A172 (cell line): ENCODE results near the gene HNRNPL. TPM values are rescaled to one million over a fixed set of nuclear protein-coding genes. Genes with fewer than 3 reads are reported as not detected.
"Not testable (repeated sequence)": the region's sequence is repeated elsewhere in the genome, so short reads cannot be mapped to it uniquely, and the experiment has no call there.

Experiments used
- DNase-seq: peaks from one replicate; pipeline ENCODE4 v3.0.0-alpha.2; 2015; ENCODE audit warnings: low spot score
- total RNA-seq: library from RNA; depleted of rRNA; stranded (reverse); fragments of >200 nt; shearing (Covaris generic); gene quantifications from 2 replicates; pipeline ENCODE4 v1.2.3, GENCODE V29; 2014

HNRNPL gene
- total RNA-seq, 1 experiment from 2014 or later: 296 TPM

DNA sequence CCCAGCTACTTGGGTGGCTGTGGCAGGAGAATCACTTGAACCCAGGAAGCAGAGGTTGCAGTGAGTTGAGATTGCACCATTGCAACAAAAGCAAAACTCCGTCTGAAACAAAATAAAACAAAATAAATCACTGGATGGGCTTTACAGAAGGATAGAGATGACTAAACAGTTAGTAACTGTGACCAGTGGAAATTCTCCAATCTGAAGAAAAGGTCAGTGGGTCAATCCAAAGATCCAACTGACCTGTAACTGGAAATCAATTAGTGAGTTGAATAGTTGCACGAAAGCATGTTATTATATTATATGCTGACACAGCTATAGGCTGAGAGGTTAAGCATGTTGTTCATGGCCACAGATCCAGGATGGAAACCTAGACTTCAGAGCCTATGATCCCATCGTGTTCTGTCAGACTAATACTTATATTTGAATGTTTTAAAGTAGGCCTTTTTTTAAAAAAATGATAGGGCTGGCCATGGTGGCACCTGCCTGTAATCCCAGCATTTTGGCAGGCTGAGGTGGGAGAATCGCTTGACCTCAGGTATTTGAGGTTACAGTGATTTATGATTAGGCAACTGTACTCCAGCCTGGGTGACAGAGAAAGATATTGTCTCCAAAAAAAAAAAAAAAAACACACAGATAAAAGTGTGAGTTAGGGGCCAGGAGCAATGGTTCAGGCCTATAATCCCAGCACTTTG is 19.6 kb downstream of the HNRNPL start:
- DNase-seq: peak; percentile 58

GRCh38 chr19:38829203-38829602 is 20.6 kb downstream of the HNRNPL start:
- DNase-seq: not testable (repeated sequence)

DNA sequence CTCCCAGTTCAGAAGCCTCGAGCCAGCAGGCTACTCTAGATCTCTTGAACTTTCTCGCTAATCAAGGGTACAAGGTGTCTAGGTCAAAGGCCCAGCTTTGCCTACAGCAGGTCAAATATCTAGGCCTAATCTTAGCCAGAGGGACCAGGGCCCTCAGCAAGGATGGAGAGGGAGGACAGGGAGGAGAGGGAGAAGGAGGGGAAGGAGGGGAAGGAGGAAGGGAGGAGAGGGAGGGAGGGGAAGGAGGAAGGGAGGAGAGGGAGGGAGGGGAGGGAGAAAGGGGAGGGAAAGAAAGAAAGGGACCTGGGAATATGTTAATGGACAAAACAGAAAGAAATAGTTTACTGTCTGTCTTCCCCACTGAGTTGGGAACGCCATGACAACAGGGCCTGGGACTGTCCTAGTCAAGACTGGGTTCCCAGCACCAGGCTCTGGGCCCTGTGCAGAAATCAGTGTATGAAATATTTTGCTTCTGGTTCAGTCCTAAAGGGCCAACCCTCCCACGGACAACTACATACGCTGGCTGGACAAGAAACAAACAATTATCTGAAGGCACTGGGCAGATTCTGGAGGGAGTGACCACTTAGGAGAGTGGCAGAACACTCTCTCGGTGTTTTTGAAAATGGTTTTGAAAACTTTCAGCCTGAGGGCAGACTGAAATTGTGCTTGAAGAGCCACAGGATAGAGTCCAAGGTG is 22.8 kb downstream of the HNRNPL start:
- DNase-seq: no peak

DNA sequence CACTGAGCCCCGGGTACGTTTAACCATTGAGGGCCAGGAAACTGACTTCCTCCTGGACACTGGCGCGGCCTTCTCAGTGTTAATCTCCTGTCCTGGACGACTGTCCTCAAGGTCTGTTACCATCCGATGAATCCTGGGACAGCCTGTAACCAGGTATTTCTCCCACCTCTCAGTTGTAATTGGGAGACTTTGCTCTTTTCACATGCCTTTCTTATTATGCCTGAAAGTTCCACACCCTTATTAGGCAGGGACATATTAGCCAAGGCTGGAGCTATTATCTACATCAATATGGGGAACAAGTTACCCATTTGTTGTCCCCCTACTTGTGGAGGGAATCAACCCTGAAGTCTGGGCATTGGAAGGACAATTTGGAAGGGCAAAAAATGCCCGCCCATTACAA is 23.9 kb downstream of the HNRNPL start:
- not testable (repeated sequence) for DNase-seq

GRCh38 chr19:38821230-38821825 is 28.5 kb downstream of the HNRNPL start:
- not testable (repeated sequence) for DNase-seq

DNA sequence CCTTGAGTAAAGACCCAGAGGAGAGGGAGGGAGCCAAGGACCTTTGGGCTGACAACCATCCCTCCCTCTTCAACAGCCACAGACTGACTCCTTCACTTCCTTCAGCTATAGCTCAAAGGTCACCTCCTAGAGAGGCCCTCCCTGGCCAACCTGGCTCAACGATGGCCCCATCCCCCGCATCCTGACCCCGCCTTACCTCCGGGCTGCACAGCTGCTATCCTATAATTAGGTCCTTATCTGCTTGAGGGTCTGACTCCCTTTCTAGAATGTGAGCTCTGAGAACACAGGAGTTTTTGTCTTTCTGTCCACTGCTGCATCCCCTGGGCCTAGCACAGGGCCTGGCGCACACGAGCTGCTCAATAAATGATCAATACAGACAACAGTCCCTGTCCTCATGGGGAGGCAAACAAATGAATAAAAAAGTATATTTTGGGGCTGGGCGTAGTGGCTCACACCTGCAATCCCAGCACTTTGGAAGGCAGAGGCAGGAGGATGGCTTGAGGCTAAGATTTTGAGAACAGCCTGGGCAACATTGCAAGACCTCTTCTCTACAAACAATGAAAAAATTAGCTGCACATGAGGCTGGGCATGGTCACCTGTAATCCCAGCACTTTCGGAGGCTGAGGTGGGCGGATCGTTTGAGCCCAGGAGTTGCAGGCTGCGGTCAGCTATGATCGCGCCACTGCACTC is 30.4 kb downstream of the HNRNPL start:
- DNase-seq: no peak

- no peak for DNase-seq
These were observed 32.7 kb downstream of the HNRNPL start for GRCh38 chr19:38817081-38817480.

DNA sequence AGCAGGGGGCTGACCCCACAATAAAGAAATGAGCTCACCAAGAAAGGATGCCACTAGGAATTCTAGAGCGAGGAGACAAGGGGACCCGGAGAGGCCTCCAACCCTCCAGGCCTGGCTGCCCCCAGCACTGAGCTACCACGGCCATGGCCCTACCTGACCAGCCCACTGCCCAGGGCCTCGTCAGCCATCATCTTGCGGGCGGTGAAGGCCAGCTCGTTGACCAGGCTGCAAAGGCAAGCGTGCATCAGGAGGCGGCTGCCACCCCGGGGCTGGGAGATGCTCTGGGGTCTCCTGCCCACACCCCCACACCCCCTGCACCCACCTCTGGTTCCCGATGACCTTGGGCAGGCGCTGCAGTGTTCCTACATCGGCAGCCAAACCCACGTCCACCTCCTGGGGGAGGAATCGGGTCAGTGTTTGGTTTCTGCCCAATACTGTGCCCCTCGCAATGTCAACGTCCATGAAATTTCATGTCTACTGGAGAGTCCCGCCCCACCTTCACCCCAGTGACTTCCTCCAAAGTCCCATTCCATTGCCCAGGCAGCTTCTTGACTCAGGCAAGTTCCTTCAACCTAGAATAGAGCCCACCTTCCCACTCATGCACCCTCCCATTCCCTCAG is 33.5 kb downstream of the HNRNPL start:
- DNase-seq: no peak

DNA sequence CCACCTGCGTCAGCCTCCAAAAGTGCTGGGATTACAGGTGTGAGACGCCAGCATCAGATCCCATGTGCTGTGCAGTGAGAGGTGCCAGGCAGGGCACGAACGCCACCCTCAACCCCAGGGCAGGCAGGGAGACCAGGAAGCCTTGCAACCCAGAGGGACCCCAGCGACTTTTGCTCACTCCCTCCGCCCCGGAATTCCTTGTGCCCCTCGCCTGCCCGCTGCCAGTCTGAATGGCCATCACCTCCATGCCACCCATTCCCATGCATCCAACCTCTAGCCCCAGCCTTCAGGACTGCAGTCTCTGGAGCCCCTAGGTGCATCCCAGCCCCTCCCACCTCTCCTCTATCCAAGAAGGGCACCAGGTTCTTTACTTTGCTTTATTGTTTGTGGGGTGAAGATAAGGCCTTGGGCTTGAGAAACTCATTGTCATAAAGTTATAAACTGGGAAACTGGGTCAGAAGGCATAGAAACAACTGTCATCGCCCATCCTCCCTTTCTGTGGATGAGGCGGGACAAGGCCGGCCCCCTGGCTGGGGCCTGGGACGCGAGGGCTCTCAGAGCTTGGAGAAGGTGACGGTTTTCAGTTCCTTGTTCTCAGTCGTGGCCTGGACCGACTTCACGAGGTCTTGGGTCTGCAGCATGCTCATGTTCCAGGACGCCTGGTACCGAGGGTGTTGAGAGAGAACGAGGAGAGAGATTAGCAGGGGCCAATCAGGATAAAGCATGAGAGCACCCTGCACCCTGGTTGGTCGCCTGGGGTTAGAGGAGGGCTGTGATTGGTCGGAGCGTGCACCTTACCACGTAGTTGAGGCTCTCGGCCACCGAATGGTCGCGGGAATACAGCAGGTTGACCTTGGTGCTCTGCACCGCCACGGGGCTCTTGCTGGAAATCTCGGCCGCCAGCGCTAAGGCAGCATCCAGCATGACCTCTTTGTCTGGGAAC is 34.5 kb downstream of the HNRNPL start:
- DNase-seq: no peak

GRCh38 chr19:38813932-38814331 is 35.9 kb downstream of the HNRNPL start:
- DNase-seq: not testable (repeated sequence)

- no peak for DNase-seq
These were observed 36.5 kb downstream of the HNRNPL start for GRCh38 chr19:38813323-38813722.

DNA sequence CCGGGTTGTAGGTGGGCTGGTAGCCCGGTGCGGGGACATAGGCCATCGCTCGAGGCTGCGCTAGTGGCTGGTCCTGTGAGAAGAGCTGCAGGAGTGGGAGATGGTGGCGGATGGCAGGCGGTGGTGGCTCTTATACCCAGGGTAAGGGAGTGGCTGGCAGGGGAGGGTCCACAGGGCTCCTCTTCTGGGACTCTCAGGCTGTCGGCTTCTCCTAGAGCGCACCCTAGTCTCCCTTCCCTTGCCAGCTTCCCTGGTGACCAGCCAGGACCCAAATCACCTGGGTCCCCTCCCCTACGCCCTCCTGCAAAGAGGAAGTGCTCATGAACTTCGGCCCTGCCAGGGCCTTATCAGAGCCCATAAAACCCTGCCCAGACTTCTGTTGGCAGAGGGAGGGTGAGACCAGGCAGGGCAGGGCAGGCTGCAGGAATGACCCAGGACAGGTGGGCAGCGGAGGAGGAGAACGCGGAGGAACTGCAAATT is 36.9 kb downstream of the HNRNPL start, which contains the start of gene LGALS4:
TSS of gene LGALS4 (minus strand) at position 105 of the 480 bp plus-strand sequence. CDS start at position 46, 59 bp downstream.
- no peak for DNase-seq

DNA sequence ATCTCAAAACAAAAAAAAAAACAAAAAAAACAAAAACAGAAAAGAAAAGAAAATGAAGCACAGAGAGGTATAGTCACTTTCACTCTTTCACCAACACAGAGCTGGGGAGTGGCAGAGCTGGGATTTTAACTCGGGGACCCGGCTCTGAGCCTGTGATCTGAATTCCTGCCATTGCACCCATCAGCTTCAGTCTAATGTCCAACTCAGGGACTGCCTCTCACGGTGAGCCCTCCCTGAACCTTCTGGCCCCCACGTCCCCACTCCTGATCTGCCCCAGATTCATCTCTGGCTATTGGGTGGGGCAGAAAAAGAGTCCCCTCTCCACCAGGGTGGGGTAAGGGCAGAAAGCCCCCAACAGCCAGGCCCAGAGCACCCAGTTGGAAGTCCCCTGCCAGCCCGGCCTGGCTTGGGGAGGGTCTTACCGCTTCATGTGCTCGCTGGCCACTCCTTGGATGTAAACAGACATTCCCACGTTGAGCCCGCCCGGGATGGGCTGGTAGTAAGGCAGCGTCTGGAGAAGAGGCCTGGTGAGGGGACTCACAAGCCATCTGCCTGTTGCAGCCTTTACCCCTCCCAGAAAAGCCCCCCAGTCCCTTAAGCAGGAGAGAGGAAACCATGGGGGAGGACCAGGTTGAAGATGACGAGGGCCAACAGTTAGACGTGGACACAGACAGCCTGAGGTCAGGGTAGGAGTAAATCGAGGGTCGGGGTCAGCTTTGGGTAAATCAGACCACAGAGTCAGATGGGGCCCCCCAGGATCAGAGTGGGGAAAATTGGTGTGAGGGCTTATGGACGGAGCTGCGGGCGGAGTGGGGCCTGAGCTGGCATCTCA is 37.6 kb downstream of the HNRNPL start:
- DNase-seq: no peak

DNA sequence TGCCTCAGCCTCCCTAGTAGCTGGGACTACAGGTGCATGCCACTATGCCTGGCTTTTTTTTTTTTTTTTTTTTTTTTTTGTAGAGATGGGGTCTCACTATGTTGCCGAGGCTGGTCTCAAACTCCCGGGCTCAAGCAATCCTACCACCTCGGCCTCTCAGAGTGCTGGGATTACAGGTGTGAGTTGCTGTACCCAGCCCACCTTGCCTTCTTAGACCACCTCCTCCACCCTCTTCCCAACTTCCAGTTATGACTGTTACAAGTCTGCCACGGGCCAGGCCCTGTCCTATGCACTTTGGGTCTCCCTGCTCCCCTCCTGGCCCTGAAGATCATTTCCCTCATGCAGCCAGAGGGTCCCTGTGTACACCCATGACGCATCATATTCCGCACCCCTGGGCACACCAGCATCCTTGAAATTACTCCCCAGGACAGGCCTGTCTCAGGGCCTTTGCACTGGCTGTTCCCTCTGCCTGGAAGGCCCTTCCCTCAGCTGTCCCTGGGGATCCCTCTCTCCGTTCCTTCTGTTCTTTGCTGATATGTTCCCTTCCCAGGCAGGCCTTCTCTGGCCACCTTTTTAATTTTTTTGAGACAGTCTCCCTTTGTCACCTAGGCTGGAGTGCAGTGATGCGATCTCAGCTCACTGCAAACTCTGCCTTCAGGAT is 40.1 kb downstream of the HNRNPL start:
- no peak for DNase-seq

DNA sequence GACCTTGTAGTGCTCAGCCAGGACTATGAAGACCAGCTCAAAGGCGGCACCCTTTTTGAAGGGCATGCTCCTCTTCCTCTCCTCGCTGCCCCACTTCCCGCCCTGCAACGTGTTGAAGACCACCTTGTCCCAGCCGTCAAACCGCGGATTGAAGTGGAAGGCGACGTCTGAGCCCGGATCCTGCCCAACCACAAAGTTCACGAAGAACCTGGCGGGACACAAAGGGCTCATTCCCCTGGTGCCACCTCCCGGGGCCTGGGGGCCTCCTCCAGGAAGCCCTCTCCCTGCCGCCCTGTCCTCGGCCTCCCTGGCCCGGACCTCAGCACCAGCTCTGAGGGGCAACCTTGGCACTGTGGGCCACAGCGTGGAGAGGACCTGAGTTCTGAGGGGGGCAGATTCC is 41.0 kb downstream of the HNRNPL start:
- DNase-seq: no peak

DNA sequence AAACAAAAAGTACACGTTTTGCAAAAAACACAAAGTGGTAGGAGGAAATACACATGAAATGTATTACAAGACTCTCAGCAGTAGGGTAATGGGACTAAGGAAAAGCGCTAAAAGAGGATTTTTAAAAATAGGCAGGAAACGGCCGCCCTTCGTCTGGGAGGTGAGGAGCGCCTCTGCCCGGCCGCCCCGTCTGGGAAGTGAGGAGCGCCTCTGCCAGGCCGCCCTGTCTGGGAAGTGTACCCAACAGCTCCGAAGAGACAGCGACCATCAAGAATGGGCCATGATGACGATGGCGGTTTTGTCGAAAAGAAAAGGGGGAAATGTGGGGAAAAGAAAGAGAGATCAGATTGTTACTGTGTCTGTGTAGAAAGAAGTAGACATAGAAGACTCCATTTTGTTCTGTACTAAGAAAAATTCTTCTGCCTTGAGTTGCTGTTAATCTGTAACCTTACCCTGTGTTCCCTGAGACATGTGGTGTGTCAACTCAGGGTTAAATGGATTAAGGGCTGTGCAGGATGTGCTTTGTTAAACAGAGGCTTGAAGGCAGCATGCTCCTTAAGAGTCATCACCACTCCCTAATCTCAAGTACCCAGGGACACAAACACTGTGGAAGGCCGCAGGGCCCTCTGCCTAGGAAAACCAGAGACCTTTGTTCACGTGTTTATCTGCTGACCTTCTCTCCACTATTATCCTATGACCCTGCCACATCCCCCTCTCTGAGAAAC is 42.2 kb downstream of the HNRNPL start:
- DNase-seq: not testable (repeated sequence)

GRCh38 chr19:38806371-38806770 is 43.4 kb downstream of the HNRNPL start:
- DNase-seq: no peak

DNA sequence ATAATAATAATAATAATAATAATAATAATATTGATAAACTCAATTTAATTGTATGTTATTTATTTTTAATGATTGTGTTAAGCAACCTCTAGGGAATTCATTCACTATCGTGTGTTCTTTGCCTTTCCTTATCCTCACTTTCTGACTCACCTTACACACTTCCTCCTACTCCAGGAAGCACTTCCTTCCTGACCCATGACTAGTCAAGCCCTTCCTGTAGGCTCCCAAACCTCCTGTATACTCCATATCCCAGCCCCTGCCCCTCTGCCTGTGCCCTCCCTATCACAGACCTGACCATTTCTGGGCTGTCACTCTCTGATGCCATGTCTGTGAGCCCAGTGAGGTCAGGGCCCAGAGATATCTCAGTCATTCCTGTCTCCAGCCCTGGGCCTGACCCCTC is 44.6 kb downstream of the HNRNPL start:
- no peak for DNase-seq
